IMR-90 (cell line): ENCODE measurements around the gene SLC3A2. TPM values are rescaled to one million over a fixed set of nuclear protein-coding genes. Genes with fewer than 3 reads are reported as not detected.

Source experiments
- ATAC-seq: fragments of 200-7000 bp; cut with Tn5 transposase; 2 replicates; pipeline ENCODE4 v1.9.1; 2020; ENCODE audit warnings: low read depth, mild to moderate bottlenecking, moderate library complexity
- BruUV-seq: library from RNA; stranded (reverse); fragments of 400-500 nt; replicated peaks from 2 replicates; lab custom pipeline; 2021; lab: Mats Ljungman, UMichigan
- CTCF ChIA-PET: fragments of 300-600 bp; formaldehyde crosslinking; extraction: SDS; loops from one replicate; lab custom pipeline; 2021; ENCODE audit warnings: antibody characterized with exemption; lab: Yijun Ruan, JAX
- POLR2A ChIA-PET: fragments of 300-600 bp; sonication (Branson Sonifier 250); formaldehyde crosslinking; loops from one replicate; lab custom pipeline; 2022; ENCODE audit warnings: antibody characterized with exemption; ENCODE audit not compliant: unreplicated experiment; lab: Charles Lee
- DNase-seq: peaks from one replicate; pipeline ENCODE4 v3.0.0; 2013
- H2AFZ ChIP-seq: replicated peaks from 2 replicates; pipeline ENCODE3; 2013; ENCODE audit warnings: low read length, mild to moderate bottlenecking; ENCODE audit not compliant: poor library complexity
- H2AK5ac ChIP-seq: 2 replicates; pipeline ENCODE4 v1.6.1; 2013; ENCODE audit warnings: low read depth, low read length, inconsistent platforms
- H2AK9ac ChIP-seq: replicated peaks from 2 replicates; pipeline ENCODE3; 2013; ENCODE audit warnings: mild to moderate bottlenecking, low read depth, low read length, moderate library complexity; ENCODE audit not compliant: poor library complexity
- H2BK120ac ChIP-seq: 2 replicates; pipeline ENCODE4 v1.6.1; 2013; ENCODE audit warnings: low read depth, low read length, inconsistent platforms
- H2BK15ac ChIP-seq: 3 replicates; pipeline ENCODE4 v1.6.1; 2013; ENCODE audit warnings: low read depth, low read length, inconsistent platforms
- H2BK20ac ChIP-seq: 2 replicates; pipeline ENCODE4 v1.6.1; 2013; ENCODE audit warnings: low read depth, mild to moderate bottlenecking, inconsistent platforms, low read length, moderate library complexity
- H2BK5ac ChIP-seq: 2 replicates; pipeline ENCODE4 v1.6.1; 2013; ENCODE audit warnings: mild to moderate bottlenecking, low read depth, low read length, inconsistent platforms; ENCODE audit not compliant: poor library complexity, severe bottlenecking
- H3K14ac ChIP-seq: replicated peaks from 2 replicates; pipeline ENCODE4 v1.6.1; 2013; ENCODE audit warnings: low read depth, low read length, inconsistent platforms
- H3K18ac ChIP-seq: 2 replicates; pipeline ENCODE4 v1.6.1; 2013; ENCODE audit warnings: low read depth, low read length, control low read depth
- H3K23ac ChIP-seq: 2 replicates; pipeline ENCODE4 v1.6.1; 2013; ENCODE audit warnings: low read depth, low read length, inconsistent platforms
- H3K27ac ChIP-seq: 2 replicates; pipeline ENCODE4 v1.5.1; 2013; ENCODE audit warnings: mild to moderate bottlenecking, control low read depth, low read length; ENCODE audit not compliant: insufficient read depth
- H3K27me3 ChIP-seq: 2 replicates; pipeline ENCODE4 v1.6.1; 2013; ENCODE audit warnings: low read length; ENCODE audit not compliant: control insufficient read depth, insufficient read depth
- H3K36me3 ChIP-seq: 2 replicates; pipeline ENCODE4 v1.6.1; 2013; ENCODE audit warnings: low read length, mixed read lengths; ENCODE audit not compliant: control insufficient read depth, insufficient read depth
- H3K4ac ChIP-seq: 2 replicates; pipeline ENCODE4 v1.6.1; 2013; ENCODE audit warnings: low read depth, low read length, inconsistent platforms
- H3K4me1 ChIP-seq: 2 replicates; pipeline ENCODE4 v1.6.1; 2013; ENCODE audit warnings: low read length, mixed read lengths; ENCODE audit not compliant: control insufficient read depth, insufficient read depth
- H3K4me2 ChIP-seq: 2 replicates; pipeline ENCODE4 v1.6.1; 2013; ENCODE audit warnings: low read depth, mild to moderate bottlenecking, control low read depth, low read length, moderate library complexity
- H3K4me3 ChIP-seq: 2 replicates; pipeline ENCODE4 v1.5.1; 2013; ENCODE audit warnings: low read depth, mild to moderate bottlenecking, control low read depth, low read length, moderate library complexity; ENCODE audit not compliant: insufficient read depth
- H3K56ac ChIP-seq: 2 replicates; pipeline ENCODE4 v1.6.1; 2013; ENCODE audit warnings: low read length, inconsistent platforms; ENCODE audit not compliant: insufficient read depth; ENCODE audit errors: extremely low read depth
- H3K79me1 ChIP-seq, 2 experiments: 2 replicates each; pipeline ENCODE4 v1.6.1; 2013; ENCODE audit warnings: low read length in 2 of 2, inconsistent platforms in 1 of 2, low read depth in 1 of 2
- H3K9ac ChIP-seq: 2 replicates; pipeline ENCODE4 v1.6.1; 2013; ENCODE audit warnings: low read depth, low read length, control low read depth
- H3K9me1 ChIP-seq: 2 replicates; pipeline ENCODE4 v1.6.1; 2013; ENCODE audit warnings: low read length, inconsistent platforms; ENCODE audit not compliant: insufficient read depth
- H3K9me3 ChIP-seq: 2 replicates; pipeline ENCODE4 v1.6.1; 2013; ENCODE audit warnings: low read length; ENCODE audit not compliant: control insufficient read depth, insufficient read depth
- H4K20me1 ChIP-seq: 2 replicates; pipeline ENCODE4 v1.6.1; 2013; ENCODE audit warnings: low read length, inconsistent platforms; ENCODE audit not compliant: insufficient read depth
- H4K5ac ChIP-seq: 2 replicates; pipeline ENCODE4 v1.6.1; 2013; ENCODE audit warnings: mild to moderate bottlenecking, low read depth, low read length, control low read depth
- H4K8ac ChIP-seq, 2 experiments: 2 replicates each; pipeline ENCODE4 v1.6.1; 2013; ENCODE audit warnings: low read depth in 2 of 2, low read length in 2 of 2, control low read depth in 1 of 2, inconsistent platforms in 1 of 2
- H4K91ac ChIP-seq: 2 replicates; pipeline ENCODE4 v1.6.1; 2013; ENCODE audit warnings: low read depth, low read length, inconsistent platforms; ENCODE audit not compliant: insufficient read depth
- RAD21 ChIP-seq: IDR thresholded peaks from 2 replicates; pipeline ENCODE4 v1.6.1; 2012; ENCODE audit warnings: low read length, improper control_type of control experiment
- SMC3 ChIP-seq: fragments of 150-350 bp; IDR thresholded peaks from 2 replicates; pipeline ENCODE4 v1.6.1; 2016; ENCODE audit warnings: low read depth, mild to moderate bottlenecking, antibody characterized with exemption, low read length, moderate library complexity
- WGBS, 2 experiments: methylation state at CpG; one replicate each; pipeline versions ENCODE4 v1.1.5 to v1.1.7; 2013; ENCODE audit warnings: missing lambda C conversion rate in 2 of 2; ENCODE audit not compliant: insufficient read length in 1 of 2; ENCODE audit errors: extremely low coverage in 2 of 2; 5-methylcytosine and 5-hydroxymethylcytosine counted together
- dilution Hi-C: fragments of 300-500 bp; cut with HindIII; formaldehyde crosslinking; loops from one replicate; pipeline ENCODE4 v1.14.3; 2018; ENCODE audit warnings: low sequenced_read_pairs; ENCODE audit not compliant: unreplicated experiment
- in situ Hi-C: fragments of 300-500 bp; cut with MboI; formaldehyde crosslinking; loops from 3 replicates; pipeline ENCODE4 v1.14.3; 2019; ENCODE audit warnings: low sequenced_read_pairs, inconsistent platforms, mixed read lengths
- intact Hi-C: fragments of 100-400 bp; cut with micrococcal nuclease; formaldehyde crosslinking; loops from 2 replicates; pipeline ENCODE4 v1.10.0; 2022
- polyA plus RNA-seq, 3 experiments: library from polyadenylated mRNA; depleted of rRNA; stranded (reverse); fragments of >200 nt; gene quantifications; 2 replicates each; pipeline ENCODE4 v1.2.3, GENCODE V29; 2012; ENCODE audit warnings: low replicate concordance in 1 of 3
- total RNA-seq: library from RNA; depleted of rRNA; stranded (reverse); fragments of >200 nt; gene quantifications from 2 replicates; pipeline ENCODE4 v1.2.3, GENCODE V29; 2012
- TF ChIP-seq, protein P1 (sequence below): fragments of 150-350 bp; IDR thresholded peaks from 2 replicates; pipeline ENCODE4 v1.6.1; 2016; ENCODE audit warnings: low read depth, mild to moderate bottlenecking, low read length, moderate library complexity, borderline replicate concordance
- TF ChIP-seq, protein P2 (sequence below): conservative IDR thresholded peaks from 2 replicates; pipeline ENCODE4 v1.5.1; 2012; ENCODE audit warnings: mild to moderate bottlenecking, low read depth, low read length, improper control_type of control experiment

Gene SLC3A2
- total and polyA plus RNA-seq, 2 of the 4 experiments (the other 2 are of a cell fraction), result 140 to 239 TPM

DNA sequence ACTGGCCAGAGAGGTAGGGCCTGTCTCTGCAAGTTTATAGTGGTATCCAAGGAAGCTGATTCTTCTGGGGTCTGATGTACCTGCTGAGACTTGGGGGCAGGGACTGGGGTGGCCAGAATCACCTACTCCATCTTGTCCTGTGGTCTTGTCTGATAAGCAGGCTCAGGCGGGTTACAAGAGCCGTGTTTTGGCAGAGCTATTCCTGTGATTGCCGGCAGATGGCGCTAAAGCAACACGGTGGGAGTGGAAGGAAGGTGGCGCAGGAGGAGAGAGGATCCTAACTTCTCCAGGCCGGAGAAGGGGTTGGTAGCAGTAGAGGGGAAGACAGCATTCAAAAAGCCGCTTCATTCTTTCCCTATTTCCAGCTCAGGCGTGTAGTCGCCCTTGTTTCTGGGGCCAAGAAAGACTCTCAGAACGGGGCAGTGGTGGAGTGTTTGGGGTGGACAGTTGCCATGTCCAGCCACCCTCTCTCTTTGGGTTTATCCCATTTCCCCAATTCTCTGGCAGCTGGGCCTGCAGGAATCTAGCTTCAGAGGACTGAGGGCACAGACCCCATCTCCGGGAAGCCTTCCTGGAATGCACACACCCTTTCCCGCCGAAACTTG is 25.3 kb downstream of the SLC3A2 start:
- ChIA-PET POLR2A (no interaction called here), CTCF (interaction anchor here (0.6 to 4.4 kb wide), 10 partner anchors 10 to 233 kb away, joined by 3 to 59 read pairs (median 3); partner anchors contain the start of gene SLC22A8)
- Histone ChIP-seq H3K4me3 (no peak overlapping the region), H2AK9ac (no peak overlapping the region), H4K5ac (no peak overlapping the region), H4K8ac (no peak overlapping the region), H2BK15ac (no peak overlapping the region), H3K36me3 (no peaks in the 10 kb centered on the region), H2BK20ac (no peak overlapping the region), H2AK5ac (no peak overlapping the region), H2BK5ac (no peak overlapping the region), H3K79me1 (no peaks in the 10 kb centered on the region), H3K23ac (no peak overlapping the region), H3K9me3 (no peaks in the 10 kb centered on the region), H3K9ac (no peak overlapping the region), H3K4ac (no peak overlapping the region), H3K4me1 (peaks cover 3% of the 10 kb centered on the region; the same call in 1 of the 2 replicates), H3K4me2 (no peak overlapping the region), H3K56ac (no peak overlapping the region), H3K18ac (no peak overlapping the region), H2BK120ac (no peak overlapping the region), H3K9me1 (no peaks in the 10 kb centered on the region), H3K14ac (no peak overlapping the region), H4K20me1 (no peaks in the 10 kb centered on the region), H4K91ac (no peak overlapping the region), H3K27me3 (peaks cover 7% of the 10 kb centered on the region; the same call in 1 of the 2 replicates), H3K27ac (no peak overlapping the region), H2AFZ (peak overlapping the region; percentile 9)
- ATAC-seq (peak; percentile 86), DNase-seq (peak; percentile 79)
- no TSS peak for BruUV-seq
- intact Hi-C loops (loop anchor here (1.0 kb wide), 1 partner anchor 118 kb away; no protein-coding TSS in a partner anchor), in situ Hi-C loops (loop anchor here (5.0 to 10.0 kb wide), 2 partner anchors 116 to 299 kb away; no protein-coding TSS in a partner anchor), dilution Hi-C loops (no loop called here)
- WGBS, 2 experiments, result no CpG with 5 or more reads among the region's 14 CpGs
- TF ChIP-seq, protein P1, sequence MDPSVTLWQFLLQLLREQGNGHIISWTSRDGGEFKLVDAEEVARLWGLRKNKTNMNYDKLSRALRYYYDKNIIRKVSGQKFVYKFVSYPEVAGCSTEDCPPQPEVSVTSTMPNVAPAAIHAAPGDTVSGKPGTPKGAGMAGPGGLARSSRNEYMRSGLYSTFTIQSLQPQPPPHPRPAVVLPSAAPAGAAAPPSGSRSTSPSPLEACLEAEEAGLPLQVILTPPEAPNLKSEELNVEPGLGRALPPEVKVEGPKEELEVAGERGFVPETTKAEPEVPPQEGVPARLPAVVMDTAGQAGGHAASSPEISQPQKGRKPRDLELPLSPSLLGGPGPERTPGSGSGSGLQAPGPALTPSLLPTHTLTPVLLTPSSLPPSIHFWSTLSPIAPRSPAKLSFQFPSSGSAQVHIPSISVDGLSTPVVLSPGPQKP, result no peak
- TF ChIP-seq, protein P2, sequence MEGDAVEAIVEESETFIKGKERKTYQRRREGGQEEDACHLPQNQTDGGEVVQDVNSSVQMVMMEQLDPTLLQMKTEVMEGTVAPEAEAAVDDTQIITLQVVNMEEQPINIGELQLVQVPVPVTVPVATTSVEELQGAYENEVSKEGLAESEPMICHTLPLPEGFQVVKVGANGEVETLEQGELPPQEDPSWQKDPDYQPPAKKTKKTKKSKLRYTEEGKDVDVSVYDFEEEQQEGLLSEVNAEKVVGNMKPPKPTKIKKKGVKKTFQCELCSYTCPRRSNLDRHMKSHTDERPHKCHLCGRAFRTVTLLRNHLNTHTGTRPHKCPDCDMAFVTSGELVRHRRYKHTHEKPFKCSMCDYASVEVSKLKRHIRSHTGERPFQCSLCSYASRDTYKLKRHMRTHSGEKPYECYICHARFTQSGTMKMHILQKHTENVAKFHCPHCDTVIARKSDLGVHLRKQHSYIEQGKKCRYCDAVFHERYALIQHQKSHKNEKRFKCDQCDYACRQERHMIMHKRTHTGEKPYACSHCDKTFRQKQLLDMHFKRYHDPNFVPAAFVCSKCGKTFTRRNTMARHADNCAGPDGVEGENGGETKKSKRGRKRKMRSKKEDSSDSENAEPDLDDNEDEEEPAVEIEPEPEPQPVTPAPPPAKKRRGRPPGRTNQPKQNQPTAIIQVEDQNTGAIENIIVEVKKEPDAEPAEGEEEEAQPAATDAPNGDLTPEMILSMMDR, result peak; percentile 99
- TF ChIP-seq RAD21 (peak; percentile 98), SMC3 (peak; percentile 88)
